Measurements from ENCODE around the gene CCDC179.

The CCDC179 gene

DNA sequence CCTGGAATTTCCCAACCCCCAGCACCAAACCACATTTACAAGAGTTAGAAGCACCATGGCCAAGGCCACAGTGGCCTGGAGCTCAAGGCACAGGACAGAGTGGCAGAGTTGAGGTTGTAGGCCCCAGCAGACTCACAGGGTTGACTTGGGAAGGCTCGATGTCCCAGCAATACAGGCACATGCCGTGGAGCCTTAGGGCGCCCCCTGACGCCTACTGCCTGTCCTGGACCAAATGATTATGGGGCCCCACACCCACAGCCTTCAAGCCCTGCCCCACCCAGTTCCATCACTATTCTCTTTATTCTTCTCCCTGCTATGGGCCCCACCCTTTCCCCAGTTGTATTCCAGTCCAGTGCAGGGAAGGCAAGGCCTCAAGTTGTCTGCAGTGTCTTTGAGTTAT, at the start of gene CCDC179:
Gene CCDC179, minus strand, starts transcription at position 234 of the 400 bp plus-strand sequence. Its CDS starts 53 bp downstream, at position 181.
- no peak for DNase-seq

DNA sequence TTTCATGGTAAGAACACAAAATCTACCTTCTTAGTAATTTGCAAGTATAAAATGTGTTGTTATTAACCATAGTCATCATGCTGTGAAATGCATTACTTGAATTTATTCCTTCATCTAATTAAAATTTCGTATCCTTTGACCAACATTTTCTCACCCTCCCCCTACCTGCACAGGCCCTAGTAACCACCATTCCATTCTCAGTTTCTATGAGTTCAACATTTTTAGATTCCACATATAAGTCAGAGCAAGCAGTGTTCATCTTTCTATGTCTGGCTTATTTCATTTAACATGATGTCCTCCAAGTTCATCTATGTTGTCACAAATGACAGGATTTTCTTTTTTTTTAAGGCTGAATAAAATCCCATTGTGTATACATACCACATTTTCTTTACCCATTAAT, 43.5 kb upstream of the CCDC179 start:
- no peak for DNase-seq

DNA sequence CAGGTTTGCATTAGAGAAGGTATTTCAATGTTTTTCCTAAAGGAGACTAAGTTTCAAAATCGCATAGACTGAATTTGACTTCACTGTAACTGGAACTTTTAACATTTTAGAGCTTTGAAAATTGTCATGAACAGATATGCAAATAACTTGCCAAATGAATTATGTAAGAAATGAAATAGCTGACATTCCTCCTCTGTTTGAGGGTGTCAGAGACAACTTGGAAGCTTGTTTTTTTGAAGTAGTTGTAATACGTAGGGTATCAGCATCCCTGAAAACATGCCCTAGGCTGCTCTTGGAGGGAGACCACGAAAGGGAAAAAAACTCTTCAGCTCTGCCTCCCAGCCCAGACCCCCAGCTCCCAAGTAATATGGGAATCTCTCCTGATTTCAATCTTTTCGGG, 41.3 kb upstream of the CCDC179 start:
- no peak for DNase-seq

DNA sequence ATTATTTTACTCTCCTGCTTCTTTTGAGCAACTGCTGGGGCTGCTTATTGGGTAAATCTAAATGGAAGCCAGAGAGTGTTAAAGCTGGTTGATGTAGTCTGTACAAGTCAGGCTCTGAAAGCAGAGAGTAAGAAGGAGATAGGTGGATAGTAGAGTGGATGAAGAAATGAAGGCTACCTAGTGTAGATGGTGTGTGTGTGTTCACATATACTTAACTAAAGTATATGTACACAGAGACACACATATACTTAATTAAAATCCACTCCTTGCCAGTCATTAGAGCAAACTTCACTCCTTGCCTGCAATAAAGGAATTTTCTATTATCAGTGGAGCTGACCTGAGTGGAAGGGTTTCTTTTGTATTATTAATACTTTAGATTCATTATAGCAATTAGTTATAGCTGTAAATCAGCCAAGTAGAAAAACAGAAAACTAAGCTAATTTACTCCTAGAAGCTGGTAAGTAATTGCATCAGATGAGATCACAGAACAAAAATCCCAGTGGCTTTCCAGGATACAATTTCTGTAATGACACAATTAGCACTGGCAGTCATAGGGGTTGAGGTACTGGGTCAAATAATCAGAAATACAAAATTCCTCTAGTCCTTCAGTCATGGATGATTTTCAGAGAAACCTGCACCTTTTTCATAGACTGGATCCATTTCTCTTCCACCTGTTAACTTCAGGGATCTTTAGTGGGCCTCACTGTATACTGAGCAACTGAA, 40.7 kb upstream of the CCDC179 start:
- DNase-seq: no peak

DNA sequence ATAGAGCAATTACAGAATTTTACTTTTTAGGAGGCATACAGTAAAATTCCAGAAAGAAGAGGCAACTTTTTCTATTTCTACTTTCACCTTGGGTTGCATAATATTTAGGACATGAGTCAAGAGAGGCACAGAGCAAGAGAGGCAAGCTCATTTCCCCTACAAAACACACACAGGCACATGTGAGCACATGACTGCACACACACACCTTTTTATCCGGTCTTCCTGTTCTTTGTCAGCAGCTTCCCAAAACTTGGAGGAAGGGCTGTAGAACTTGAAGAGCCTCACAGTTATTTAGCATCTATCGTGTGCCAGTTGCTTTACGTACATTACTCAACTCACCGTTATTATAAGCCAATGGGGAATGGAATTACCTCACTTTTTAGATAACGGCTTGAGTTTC, 37.8 kb upstream of the CCDC179 start:
- no peak for DNase-seq

DNA sequence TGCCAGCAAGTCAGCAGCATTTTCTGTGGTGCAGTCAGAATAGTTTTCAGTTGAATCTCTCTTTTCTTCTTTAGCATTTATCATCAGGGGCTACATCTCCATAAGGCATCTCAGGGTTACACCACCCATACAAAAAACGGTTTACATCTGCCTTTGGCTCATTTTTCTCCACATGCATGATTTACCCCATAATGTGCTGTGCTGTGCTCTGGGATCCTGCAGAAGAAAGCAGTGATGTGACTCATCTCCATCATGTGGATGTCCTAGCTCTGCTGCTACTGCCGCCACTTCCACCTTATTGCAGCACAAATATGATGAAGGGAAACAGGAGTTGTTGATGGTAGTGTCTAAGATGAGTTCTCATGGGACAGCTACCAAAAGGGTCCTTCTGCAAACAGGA, 30.0 kb upstream of the CCDC179 start:
- DNase-seq: no peak

DNA sequence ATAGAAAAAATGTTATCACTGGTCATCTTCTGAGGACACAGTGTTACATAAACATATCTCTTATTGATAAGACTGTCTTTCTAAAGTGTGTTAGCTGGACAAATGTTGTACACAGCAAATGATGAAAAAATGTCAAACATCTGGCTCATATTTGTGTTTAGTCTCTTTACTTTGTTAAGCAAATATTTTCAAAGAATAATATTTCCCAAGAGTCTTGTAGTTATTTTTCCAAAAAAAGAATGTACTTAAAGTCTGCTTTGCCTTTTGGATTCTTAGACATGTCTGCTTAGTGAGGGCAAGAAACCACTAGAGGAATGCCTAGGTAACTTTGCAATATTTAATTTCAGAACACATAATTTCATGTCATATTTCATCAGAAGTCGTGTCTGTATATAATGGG, 23.9 kb upstream of the CCDC179 start:
- DNase-seq: no peak

DNA sequence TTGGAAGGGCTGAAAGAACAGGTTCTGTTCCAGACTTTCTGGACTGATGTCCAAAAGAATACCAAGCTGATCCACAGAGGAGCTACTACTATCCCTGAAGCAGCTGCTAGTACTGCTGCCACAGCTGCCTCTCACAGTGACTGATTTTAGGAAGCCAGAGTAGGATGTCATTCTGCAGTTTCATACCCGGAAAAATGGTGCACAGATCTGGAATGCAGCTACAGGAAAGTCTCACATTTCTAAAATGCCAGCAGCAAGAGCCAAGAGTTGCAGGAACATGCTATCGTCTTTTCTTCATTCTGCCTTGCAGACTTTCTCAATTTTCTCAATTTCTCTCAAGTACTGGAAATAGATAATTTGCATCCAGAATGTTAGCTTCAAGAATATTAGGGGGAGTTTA, 19.4 kb upstream of the CCDC179 start:
- DNase-seq: no peak

DNA sequence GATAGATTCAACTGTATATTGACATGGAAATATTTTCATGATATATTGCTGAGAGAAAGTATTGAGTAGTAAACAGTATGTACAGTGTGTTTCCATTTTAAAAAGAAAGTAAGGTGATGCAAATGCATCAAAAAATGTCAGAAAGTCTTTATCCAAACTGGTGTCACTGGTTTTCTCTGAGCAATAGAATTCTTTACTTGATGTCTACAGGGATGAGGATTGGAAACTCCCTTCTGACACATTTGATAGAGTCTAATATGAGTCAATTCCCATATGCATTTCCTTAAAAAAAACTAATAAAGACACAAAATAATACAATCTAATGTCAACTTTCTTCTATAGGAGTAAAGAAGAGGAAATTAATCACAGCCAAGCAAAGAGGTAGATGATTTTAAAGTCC, 18.3 kb upstream of the CCDC179 start:
- no peak for DNase-seq

DNA sequence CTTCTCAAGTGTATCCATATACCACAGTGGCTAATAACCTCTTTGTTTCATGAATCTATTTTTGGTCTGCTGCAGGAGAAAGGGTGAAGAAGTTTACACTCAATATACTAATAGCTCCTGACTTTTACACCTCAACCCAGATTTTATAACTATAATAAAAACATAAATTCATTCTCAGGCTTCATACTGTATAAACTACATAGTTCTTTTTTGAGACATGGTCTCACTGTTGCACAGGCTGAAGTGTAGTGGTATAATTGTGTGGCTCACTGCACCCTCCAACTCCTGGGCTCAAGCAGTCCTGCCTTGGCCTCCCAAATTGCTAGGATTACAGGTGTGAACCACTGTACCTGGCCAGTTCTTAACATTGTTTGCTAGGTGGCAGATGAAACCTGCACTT, 17.8 kb upstream of the CCDC179 start:
- DNase-seq: no peak

DNA sequence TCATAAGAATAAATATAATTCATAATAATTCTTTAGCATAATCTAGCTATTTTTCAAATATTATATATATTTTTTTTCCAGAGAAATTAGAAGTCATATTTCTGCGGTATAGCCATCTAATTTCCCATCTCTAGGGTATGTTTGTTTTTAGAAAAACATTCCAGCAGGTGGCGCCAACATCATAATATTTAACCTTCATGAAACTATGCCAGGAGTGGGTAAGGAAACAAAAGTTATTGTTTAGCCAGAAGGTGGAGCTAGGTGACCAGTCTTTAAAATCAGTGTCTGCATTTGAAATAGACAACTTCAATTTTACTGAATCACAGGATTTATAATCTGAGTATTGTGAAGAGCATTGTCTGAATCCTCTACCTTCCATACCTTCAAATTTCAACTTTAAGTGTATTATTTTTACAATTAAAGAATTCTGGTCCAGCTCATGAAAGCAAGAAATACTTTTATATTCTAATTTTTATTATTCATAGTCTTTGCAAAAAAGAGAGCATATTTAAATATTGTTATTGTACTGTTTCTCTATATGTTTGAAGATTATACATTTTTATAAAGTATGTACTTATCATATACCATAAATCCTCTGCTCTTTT, 15.7 kb upstream of the CCDC179 start:
- DNase-seq: peak; percentile 32

DNA sequence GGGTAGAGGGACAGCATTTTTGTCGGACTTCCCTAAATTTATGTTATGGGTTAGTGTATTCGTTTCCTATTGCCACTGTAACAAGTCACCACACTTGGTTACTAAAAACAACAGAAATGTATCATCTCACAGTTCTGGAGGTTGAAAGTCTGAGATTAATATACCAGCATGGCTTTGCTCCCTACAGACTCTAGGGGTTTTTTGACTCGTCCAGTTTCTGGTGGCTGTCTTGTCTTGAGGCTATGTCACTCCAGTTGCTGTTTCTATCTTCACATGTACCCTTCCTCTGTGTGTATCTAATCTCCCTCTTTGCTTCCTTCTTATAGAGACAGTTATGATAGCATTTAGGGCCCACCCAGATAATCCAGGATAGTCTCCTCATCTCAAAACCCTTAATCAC, 9.1 kb upstream of the CCDC179 start:
- no peak for DNase-seq

DNA sequence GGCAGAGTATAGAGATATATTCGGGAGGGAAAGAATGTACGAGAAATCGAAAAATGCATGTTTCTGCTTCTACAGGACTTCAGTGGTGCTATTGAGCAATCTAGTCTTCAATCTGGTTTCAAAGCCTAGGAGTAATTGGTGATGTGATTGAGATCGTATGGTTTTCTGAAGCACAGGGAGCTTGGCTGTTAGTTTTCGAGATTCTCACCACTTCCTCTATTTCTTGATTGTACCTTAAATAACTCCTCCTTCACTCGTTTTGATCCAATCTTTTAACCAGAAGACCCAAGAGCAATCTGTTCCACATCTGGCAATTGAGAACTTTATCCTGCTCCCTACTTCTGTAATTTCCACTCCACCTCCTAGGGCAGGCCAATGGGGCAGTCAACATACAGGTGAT, 518 bp downstream of the CCDC179 start:
- no peak for DNase-seq

DNA sequence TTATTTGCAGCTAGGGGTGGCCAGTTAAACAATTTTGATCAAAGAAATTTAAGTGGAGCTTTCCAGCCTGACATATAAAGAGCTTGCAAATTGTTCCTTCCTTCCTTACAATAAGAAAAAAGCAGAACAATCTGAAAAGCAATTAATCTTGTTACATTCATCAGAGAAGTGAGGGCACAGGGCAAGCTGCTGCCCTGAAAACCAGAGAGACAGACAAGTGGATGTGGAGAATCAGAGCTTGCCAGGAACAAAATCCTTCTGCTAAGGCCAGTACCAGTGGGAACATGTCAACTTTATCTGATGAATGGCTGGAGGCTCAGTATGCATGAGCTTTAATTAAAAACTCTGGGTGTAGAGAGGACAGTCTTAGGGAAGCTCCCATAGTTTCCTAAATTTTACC, 8.8 kb downstream of the CCDC179 start:
- DNase-seq: no peak

DNA sequence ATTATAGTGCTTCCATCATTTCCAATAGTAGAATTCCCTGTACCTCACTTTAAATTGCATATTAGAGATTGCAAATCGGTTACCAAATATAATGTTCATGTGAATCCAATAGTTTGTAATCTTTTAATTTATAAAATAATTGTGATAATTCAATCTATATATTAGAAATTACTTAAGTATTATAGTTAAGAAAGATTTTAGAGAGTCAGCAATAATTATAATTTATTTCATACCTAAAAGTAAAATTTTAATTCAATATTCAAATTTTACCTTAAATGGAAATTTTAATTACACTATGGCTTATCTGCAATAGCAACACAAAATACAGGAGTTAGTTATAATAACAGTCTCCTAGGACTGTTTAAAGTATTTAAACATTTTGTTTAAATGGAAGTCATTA, 13.5 kb downstream of the CCDC179 start:
- no peak for DNase-seq

DNA sequence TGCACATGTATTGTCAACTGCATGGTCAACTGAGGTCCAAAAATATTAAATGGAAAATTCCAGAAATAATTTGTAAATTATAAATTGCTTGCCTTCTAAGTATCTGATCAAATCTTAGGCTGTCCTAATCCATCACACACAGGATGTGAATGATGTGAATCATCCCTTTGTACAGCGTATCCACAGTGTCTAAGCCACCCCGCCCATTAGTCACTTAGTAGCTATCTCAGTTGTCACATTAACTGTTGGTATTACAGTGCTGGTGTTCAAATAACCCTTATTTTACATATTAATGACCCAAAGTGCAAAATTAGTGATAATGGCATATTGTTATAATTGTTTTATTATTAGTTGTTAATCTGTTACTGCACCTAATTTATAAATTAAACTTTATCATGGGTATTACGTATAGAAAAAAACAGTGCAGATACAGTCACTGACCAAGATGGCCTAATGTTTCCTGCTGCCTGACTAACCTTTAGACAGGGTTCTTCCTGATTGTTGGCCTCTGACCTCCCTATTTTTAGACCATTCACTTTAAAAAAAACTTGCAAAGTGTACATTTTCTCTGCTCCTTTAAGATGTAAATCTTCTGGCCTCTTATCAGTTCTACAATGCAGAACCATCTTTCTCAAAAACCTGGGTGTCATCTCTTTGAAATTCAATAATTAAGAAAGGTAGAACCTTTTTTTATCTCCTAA, 27.8 kb downstream of the CCDC179 start:
- no peak for DNase-seq

DNA sequence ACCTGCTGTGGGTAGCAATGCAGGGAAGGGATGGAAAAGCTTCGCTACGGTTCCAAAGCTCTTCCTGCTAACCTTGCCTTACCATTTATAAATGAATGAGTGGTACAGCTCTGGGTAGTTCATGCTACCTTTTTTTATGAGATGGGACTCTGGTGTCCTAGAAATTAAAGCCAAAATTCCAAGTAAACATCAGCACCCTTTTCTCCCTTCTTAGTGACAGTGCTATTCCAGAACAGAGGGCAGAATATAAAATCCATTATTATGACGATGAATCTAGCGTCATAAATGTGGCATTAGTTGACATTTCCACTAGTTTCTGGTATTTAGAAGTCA, 30.2 kb downstream of the CCDC179 start:
- no peak for DNase-seq

DNA sequence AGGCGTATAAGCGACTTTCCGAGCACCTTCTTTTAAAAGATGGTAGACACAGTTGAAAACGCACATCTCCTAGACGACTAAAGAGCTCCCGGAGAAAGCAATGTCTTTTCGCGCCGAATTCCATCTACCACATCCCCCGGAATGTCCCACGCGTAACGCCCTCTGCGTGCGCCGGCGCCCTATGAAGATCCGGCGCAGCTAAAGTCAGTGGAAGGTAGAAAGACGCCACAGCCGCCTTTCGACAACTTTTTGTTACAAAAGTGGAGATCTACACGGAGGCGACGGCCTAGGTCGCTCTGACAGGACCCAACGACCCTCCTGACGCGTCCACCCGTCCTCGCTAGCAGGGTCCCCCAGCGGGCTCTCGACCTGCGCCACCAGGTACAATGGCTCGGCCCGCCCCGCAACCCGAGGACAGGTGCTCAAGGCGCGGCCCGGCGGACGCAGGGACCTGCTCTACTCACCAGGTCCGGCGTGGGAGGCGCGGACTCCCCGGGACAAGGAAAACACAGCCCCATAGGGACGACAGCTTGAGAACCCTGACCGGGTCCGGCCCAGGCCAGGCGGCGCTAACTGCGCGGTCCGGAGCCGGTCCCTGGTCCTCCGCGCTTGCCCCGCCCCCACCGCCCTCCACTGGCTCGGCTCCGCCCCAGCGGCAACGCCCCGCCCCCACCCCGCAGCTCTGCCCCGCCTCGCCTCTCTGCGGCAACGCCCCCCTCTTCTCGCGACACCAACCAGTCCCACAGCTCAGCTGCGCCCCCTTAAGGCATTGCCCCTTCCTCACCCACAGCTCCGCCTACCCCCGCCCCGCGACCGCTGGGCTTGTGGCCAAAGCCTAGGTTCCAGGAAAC, 30.8 kb downstream of the CCDC179 start, which contains the start of gene SVIP:
Gene SVIP, minus strand, starts transcription at position 571 of the 851 bp plus-strand sequence. Its CDS starts 53 bp downstream, at position 518.
- peak; percentile 90 for DNase-seq

DNA sequence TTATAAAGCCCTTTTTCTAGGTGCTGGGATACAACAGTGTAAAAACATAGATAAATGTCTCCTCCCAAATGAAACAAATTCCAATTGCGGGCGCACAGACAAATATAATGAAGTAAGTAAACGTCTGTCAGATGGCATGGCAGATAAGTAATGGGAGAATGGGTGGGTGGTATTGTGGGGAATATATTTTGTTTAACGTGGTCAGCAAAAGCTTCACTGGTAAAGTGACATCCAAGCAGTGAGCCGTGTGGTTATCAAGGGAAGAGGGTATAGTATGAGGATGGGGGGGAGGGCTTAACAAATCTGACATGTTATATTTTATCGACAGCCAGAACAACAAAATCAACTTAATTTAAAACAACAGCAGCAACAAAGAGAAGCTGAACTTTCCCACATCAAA, 31.9 kb downstream of the CCDC179 start:
- DNase-seq: no peak

DNA sequence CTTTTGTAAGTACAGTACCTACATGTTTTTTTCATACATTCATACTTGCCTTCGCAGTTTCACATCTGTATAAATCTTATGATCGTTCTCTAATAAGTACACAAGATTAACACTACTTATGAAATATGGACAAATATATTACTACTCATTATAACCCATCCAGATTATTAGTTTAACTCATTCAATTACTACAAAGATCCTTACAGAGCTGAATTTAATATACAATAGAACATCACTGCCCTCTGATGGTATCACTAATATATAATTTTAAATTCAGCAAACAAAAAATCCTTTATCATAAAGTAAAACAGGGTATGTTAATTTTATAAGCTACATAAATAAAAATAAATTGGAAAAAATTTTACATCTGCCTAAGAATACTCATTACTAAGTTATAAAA, 38.1 kb downstream of the CCDC179 start:
- DNase-seq: no peak

DNA sequence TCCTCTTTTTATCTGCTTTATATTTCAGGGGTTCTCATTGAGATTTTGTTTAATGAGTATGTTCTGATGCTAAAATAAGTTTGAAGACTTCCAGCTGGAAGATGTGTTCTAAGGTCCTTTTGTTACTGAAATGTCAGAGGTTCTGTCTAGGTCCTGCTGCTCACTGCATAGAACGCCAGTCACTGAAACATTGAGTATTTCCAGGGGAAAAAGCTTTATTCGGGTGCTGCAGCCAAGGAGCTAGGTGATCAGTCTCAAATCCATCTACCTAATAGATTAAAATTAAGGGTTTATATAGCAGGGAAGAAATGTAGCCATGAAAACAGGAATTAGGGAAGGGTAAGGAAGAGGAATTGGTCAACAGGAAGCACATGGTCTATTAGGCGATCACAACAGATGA, 50.4 kb downstream of the CCDC179 start:
- DNase-seq: no peak

DNA sequence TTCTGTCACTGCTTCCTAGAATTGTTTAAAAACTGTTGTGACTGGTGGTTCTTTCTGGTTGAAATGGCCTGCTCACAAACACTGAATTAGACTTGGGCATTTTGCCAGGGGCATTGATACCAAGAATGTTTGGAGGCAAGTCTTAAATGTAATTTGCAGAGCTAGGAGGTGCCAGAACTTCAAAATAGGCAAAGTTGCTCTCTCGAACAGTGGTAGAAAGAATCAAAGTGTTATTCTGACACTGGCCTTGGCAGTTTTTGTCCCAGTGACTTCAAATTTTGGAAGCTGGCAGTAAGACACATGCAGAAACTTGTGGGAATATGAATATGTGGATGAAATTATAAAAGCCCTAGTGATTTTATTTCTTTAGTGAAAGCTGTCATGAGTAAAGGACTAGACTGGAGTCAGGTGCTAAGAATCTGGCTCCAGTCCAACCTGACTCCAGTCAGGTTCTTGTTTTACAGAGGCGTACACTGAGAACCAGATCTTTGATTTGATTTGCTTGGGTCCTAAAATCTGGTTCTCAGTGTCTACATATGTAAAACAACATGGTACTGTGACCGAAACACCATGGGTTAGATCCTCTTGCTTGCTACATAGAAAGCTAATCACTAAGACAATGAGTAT, 51.6 kb downstream of the CCDC179 start:
- no peak for DNase-seq
